Natural killer cell (primary cell): Measurements from ENCODE around the gene NR6A1. TPM values are rescaled to one million over a fixed set of nuclear protein-coding genes. Genes with fewer than 3 reads are reported as not detected.

Experiments
- ATAC-seq, 3 donors: fragments of 150-1000 bp in 2 of 3; fragments of 200-7000 bp in 1 of 3; cut with Tn5 transposase; 1 replicate in 1 of 3; 2 replicates in 2 of 3; pipeline ENCODE4 v1.10.0; 2021; ENCODE audit warnings: mild to moderate bottlenecking in 2 of 3, moderate library complexity in 2 of 3
- DNase-seq, 2 donors: peaks; one replicate each; pipeline versions ENCODE4 v3.0.0 to v3.0.0-alpha.2; 2013 to 2021; ENCODE audit warnings: mixed read lengths in 1 of 2
- H3K27ac ChIP-seq: one replicate; pipeline ENCODE4 v1.5.1; 2013; ENCODE audit warnings: mild to moderate bottlenecking, low read length
- H3K27me3 ChIP-seq: one replicate; pipeline ENCODE4 v1.6.1; 2013; ENCODE audit warnings: low read length; ENCODE audit not compliant: control insufficient read depth, insufficient read depth
- H3K36me3 ChIP-seq: one replicate; pipeline ENCODE4 v1.6.1; 2013; ENCODE audit warnings: low read length; ENCODE audit not compliant: control insufficient read depth, insufficient read depth
- H3K4me1 ChIP-seq: one replicate; pipeline ENCODE4 v1.6.1; 2013; ENCODE audit warnings: low read length; ENCODE audit not compliant: control insufficient read depth, insufficient read depth
- H3K4me3 ChIP-seq: one replicate; pipeline ENCODE4 v1.5.1; 2013; ENCODE audit warnings: low read length
- H3K9me3 ChIP-seq: one replicate; pipeline ENCODE4 v1.6.1; 2013; ENCODE audit warnings: low read length; ENCODE audit not compliant: control insufficient read depth, insufficient read depth
- H3K27ac Mint-ChIP-seq, 2 donors: one replicate each; pipeline ENCODE4 v1.8.0; 2022; ENCODE audit warnings: mild to moderate bottlenecking in 2 of 2, mixed read lengths in 2 of 2, moderate library complexity in 1 of 2
- H3K27me3 Mint-ChIP-seq, 2 donors: one replicate each; pipeline ENCODE4 v1.8.0; 2022; ENCODE audit warnings: low read depth in 2 of 2, mixed read lengths in 2 of 2
- H3K36me3 Mint-ChIP-seq: one replicate; pipeline ENCODE4 v1.8.0; 2022; ENCODE audit warnings: mixed read lengths
- H3K4me1 Mint-ChIP-seq, 2 donors: one replicate each; pipeline ENCODE4 v1.8.0; 2022; ENCODE audit warnings: mixed read lengths in 2 of 2
- H3K4me3 Mint-ChIP-seq: one replicate; pipeline ENCODE4 v1.8.0; 2022; ENCODE audit warnings: mild to moderate bottlenecking, moderate library complexity, mixed read lengths
- H3K9me3 Mint-ChIP-seq, 2 donors: one replicate each; pipeline ENCODE4 v1.8.0; 2022; ENCODE audit warnings: mixed read lengths in 2 of 2
- CTCF ChIP-seq: fragments of 200-600 bp; IDR thresholded peaks from one replicate; pipeline ENCODE4 v1.8.0; 2022; ENCODE audit warnings: antibody characterized with exemption
- WGBS: methylation state at CpG from one replicate; pipeline ENCODE4 v1.1.7; 2013; ENCODE audit warnings: missing lambda C conversion rate; ENCODE audit not compliant: insufficient coverage; 5-methylcytosine and 5-hydroxymethylcytosine counted together
- intact Hi-C: fragments of 100-400 bp; cut with micrococcal nuclease; formaldehyde crosslinking; loops from one replicate; pipeline ENCODE4 v1.14.2; 2022
- total RNA-seq, 4 donors: library from RNA; stranded (reverse); fragments of 120-200 nt in 1 of 4; gene quantifications; one replicate each; pipeline versions ENCODE4 v1.2.3 to v1.2.4, GENCODE V29; 2013 to 2022

Gene NR6A1
- total RNA-seq, 3 donors from 2014 or later (not counting 1 experiment from before 2014, with no cell fraction given), result 0.07 to 0.75 (median 0.49) TPM

- no peaks in the 10 kb centered on the region for H3K36me3 Mint-ChIP-seq
- H3K27ac ChIP-seq, result no peak overlapping the region
- DNase-seq (no peak), ATAC-seq (no peak)
- no peaks in the 10 kb centered on the region for H3K9me3 ChIP-seq
- H3K36me3 ChIP-seq, result no peaks in the 10 kb centered on the region
- no peak overlapping the region for H3K4me3 ChIP-seq
- no peaks in the 10 kb centered on the region for H3K4me1 Mint-ChIP-seq
- no peak for TF ChIP-seq CTCF
- peaks cover 0 to 2% of the 10 kb centered on the region in 2 donors for H3K27me3 Mint-ChIP-seq
- intact Hi-C loops, result no loop called here
- no peaks in the 10 kb centered on the region for H3K4me1 ChIP-seq
- no peaks in the 10 kb centered on the region for H3K9me3 Mint-ChIP-seq
- H3K27ac Mint-ChIP-seq, result no peak overlapping the region
- 92% methylated on average over 12 of the region's 12 CpGs for WGBS
- H3K4me3 Mint-ChIP-seq, result no peak overlapping the region
- H3K27me3 ChIP-seq, result no peaks in the 10 kb centered on the region
These were observed 37.3 kb upstream of the NR6A1 start for GRCh38 chr9:124808246-124808956.

GRCh38 chr9:124805186-124805585, 34.1 kb upstream of the NR6A1 start:
- WGBS, result 83% methylated on average over 3 of the region's 4 CpGs
- TF ChIP-seq CTCF, result no peak

GRCh38 chr9:124803911-124804310, 32.8 kb upstream of the NR6A1 start:
- Mint-ChIP-seq H3K4me1 (no peaks in the 10 kb centered on the region), H3K27me3 (peaks cover 0 to 5% of the 10 kb centered on the region in 2 donors), H3K27ac (no peak overlapping the region), H3K4me3 (no peak overlapping the region), H3K9me3 (no peaks in the 10 kb centered on the region), H3K36me3 (no peaks in the 10 kb centered on the region)
- Histone ChIP-seq H3K36me3 (no peaks in the 10 kb centered on the region), H3K4me1 (peaks cover 18% of the 10 kb centered on the region), H3K4me3 (no peak overlapping the region), H3K27me3 (no peaks in the 10 kb centered on the region), H3K9me3 (no peaks in the 10 kb centered on the region), H3K27ac (no peak overlapping the region)
- intact Hi-C loops, result no loop called here
- TF ChIP-seq CTCF, result no peak
- DNase-seq (no peak), ATAC-seq (no peak)
- 91% methylated on average over 8 of the region's 8 CpGs for WGBS

More at GRCh38 chr9:124805186-124805585, 34.1 kb upstream of the NR6A1 start:
- intact Hi-C loops, result no loop called here
- Mint-ChIP-seq H3K36me3 (no peaks in the 10 kb centered on the region), H3K27me3 (peaks cover 0 to 5% of the 10 kb centered on the region in 2 donors), H3K4me1 (no peaks in the 10 kb centered on the region), H3K27ac (no peak overlapping the region), H3K9me3 (no peaks in the 10 kb centered on the region), H3K4me3 (no peak overlapping the region)
- Histone ChIP-seq H3K27me3 (no peaks in the 10 kb centered on the region), H3K36me3 (no peaks in the 10 kb centered on the region), H3K4me3 (no peak overlapping the region), H3K4me1 (peaks cover 11% of the 10 kb centered on the region), H3K27ac (no peak overlapping the region), H3K9me3 (no peaks in the 10 kb centered on the region)
- DNase-seq, result no peak
- no peak for ATAC-seq

GRCh38 chr9:124802426-124802825, 31.3 kb upstream of the NR6A1 start:
- DNase-seq, result no peak
- TF ChIP-seq CTCF, result no peak
- no peaks in the 10 kb centered on the region for H3K9me3 ChIP-seq
- H3K4me3 ChIP-seq, result no peak overlapping the region
- H3K36me3 ChIP-seq, result no peaks in the 10 kb centered on the region
- no peak overlapping the region for H3K4me3 Mint-ChIP-seq
- H3K27me3 Mint-ChIP-seq, result peaks cover 0 to 3% of the 10 kb centered on the region in 2 donors
- H3K27ac ChIP-seq, result no peak overlapping the region
- intact Hi-C loops, result no loop called here
- no peaks in the 10 kb centered on the region for H3K4me1 Mint-ChIP-seq
- H3K4me1 ChIP-seq, result peaks cover 18% of the 10 kb centered on the region
- WGBS, result 41% methylated on average over 3 of the region's 3 CpGs
- H3K27ac Mint-ChIP-seq, result no peak overlapping the region
- H3K36me3 Mint-ChIP-seq, result no peaks in the 10 kb centered on the region
- ATAC-seq, result no peak
- no peaks in the 10 kb centered on the region for H3K27me3 ChIP-seq
- H3K9me3 Mint-ChIP-seq, result no peaks in the 10 kb centered on the region
